Peyer's patch (tissue), 4 donors: ENCODE measurements around the gene NIP7. TPM values are rescaled to one million over a fixed set of nuclear protein-coding genes. Genes with fewer than 3 reads are reported as not detected.

ENCODE experiments used
- DNase-seq, 3 donors: peaks; one replicate each; pipeline ENCODE4 v3.0.0-alpha.2; 2017 to 2019
- H3K27ac ChIP-seq, 4 donors: fragments of 200-600 bp; sonication (generic); one replicate each; pipeline ENCODE4 v1.5.1; 2016 to 2019
- H3K27me3 ChIP-seq, 2 donors: fragments of 200-600 bp; sonication (generic); one replicate each; pipeline ENCODE4 v1.5.1; 2019
- H3K36me3 ChIP-seq, 3 donors: fragments of 200-600 bp; sonication (generic); one replicate each; pipeline ENCODE4 v1.5.1; 2016 to 2019
- H3K4me1 ChIP-seq, 4 donors: fragments of 200-600 bp; sonication (generic); one replicate each; pipeline ENCODE4 v1.5.1; 2016 to 2019
- H3K4me3 ChIP-seq, 4 donors: fragments of 200-600 bp; sonication (generic); 1 replicate in 3 of 4; 2 replicates in 1 of 4; pipeline ENCODE4 v1.5.1; 2016 to 2019; ENCODE audit warnings: mild to moderate bottlenecking in 1 of 4
- H3K9me3 ChIP-seq, 4 donors: fragments of 200-600 bp; sonication (generic); one replicate each; pipeline ENCODE4 v1.5.1; 2016 to 2019; ENCODE audit warnings: mild to moderate bottlenecking in 1 of 4
- POLR2A ChIP-seq, 2 donors: fragments of 450-650 bp; IDR thresholded peaks; one replicate each; pipeline ENCODE4 v1.5.1; 2017; ENCODE audit warnings: antibody characterized with exemption in 2 of 2, mild to moderate bottlenecking in 2 of 2, moderate library complexity in 2 of 2
- total RNA-seq, 4 donors: library from RNA; depleted of rRNA; stranded (reverse); fragments of >200 nt; gene quantifications; one replicate each; pipeline ENCODE4 v1.1.0, GENCODE V29; 2016
- TF ChIP-seq, protein P1 (sequence below), 6 experiments: fragments of 450-650 bp in 4 of 6; fragments of 200-600 bp in 2 of 6; sonication (generic) in 1 of 6; IDR thresholded peaks; one replicate each; pipeline ENCODE4 v1.5.1; 2017 to 2019; ENCODE audit warnings: antibody characterized with exemption in 6 of 6, mild to moderate bottlenecking in 3 of 6, moderate library complexity in 1 of 6

NIP7 gene
- total RNA-seq, 4 donors from 2014 or later: 6.9 to 20.6 (median 10.5) TPM

GRCh38 chr16:69319826-69320739 lies 19.5 kb upstream of the NIP7 start:
- Histone ChIP-seq H3K27me3 (no peaks in the 10 kb centered on the region), H3K4me1 (peaks cover 0 to 6% (median 0%) of the 10 kb centered on the region in 4 donors), H3K4me3 (no peak overlapping the region), H3K27ac (no peak overlapping the region), H3K9me3 (no peaks in the 10 kb centered on the region), H3K36me3 (peaks cover 0 to 99% (median 2%) of the 10 kb centered on the region in 3 donors)
- DNase-seq: peak in 1 of 3 donors; percentile 43
- TF ChIP-seq POLR2A (IDR thresholded peaks at IDR 0.05): no peak
- TF ChIP-seq, protein P1, sequence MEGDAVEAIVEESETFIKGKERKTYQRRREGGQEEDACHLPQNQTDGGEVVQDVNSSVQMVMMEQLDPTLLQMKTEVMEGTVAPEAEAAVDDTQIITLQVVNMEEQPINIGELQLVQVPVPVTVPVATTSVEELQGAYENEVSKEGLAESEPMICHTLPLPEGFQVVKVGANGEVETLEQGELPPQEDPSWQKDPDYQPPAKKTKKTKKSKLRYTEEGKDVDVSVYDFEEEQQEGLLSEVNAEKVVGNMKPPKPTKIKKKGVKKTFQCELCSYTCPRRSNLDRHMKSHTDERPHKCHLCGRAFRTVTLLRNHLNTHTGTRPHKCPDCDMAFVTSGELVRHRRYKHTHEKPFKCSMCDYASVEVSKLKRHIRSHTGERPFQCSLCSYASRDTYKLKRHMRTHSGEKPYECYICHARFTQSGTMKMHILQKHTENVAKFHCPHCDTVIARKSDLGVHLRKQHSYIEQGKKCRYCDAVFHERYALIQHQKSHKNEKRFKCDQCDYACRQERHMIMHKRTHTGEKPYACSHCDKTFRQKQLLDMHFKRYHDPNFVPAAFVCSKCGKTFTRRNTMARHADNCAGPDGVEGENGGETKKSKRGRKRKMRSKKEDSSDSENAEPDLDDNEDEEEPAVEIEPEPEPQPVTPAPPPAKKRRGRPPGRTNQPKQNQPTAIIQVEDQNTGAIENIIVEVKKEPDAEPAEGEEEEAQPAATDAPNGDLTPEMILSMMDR (IDR thresholded peaks at IDR 0.05): no peak

GRCh38 chr16:69320740-69321073 lies 18.9 kb upstream of the NIP7 start:
- no peaks in the 10 kb centered on the region for H3K9me3 ChIP-seq
- TF ChIP-seq, protein P1 (IDR thresholded peaks at IDR 0.05): no peak
- no peak for TF ChIP-seq POLR2A (IDR thresholded peaks at IDR 0.05)
- H3K4me1 ChIP-seq: peaks cover 0 to 9% (median 0%) of the 10 kb centered on the region in 4 donors
- H3K4me3 ChIP-seq: no peak overlapping the region
- no peak overlapping the region for H3K27ac ChIP-seq
- peaks cover 0 to 98% (median 2%) of the 10 kb centered on the region in 3 donors for H3K36me3 ChIP-seq
- no peaks in the 10 kb centered on the region for H3K27me3 ChIP-seq
- DNase-seq: peak in 1 of 3 donors; percentile 41

DNA sequence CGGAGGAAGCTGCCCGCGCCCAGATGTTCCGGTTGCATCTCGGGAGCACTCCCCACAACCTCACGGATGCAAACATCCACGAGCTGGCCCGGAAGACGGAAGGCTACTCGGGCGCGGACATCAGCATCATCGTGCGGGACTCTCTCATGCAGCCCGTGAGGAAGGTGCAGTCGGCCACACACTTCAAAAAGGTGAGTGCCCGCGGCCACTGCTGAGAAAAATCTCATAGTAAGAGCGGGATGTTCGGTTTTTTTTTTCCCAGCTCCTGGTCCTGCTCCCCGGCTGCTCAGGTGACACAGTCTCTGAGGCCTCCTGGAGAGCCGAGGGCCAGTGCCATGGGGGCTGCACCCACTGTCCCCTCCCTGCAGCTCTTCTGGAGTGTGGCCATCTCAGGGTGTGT lies 18.5 kb upstream of the NIP7 start:
- Histone ChIP-seq H3K27ac (no peak overlapping the region), H3K9me3 (no peaks in the 10 kb centered on the region), H3K27me3 (no peaks in the 10 kb centered on the region), H3K36me3 (peaks cover 0 to 94% (median 2%) of the 10 kb centered on the region in 3 donors), H3K4me3 (no peak overlapping the region), H3K4me1 (peaks cover 0 to 13% (median 0%) of the 10 kb centered on the region in 4 donors)
- peak in 1 of 3 donors; percentile 43 for DNase-seq
- TF ChIP-seq, protein P1 (IDR thresholded peaks at IDR 0.05): no peak
- no peak for TF ChIP-seq POLR2A (IDR thresholded peaks at IDR 0.05)

- no peak for TF ChIP-seq POLR2A (IDR thresholded peaks at IDR 0.05)
- TF ChIP-seq, protein P1 (IDR thresholded peaks at IDR 0.05): no peak
- no peaks in the 10 kb centered on the region for H3K27me3 ChIP-seq
- no peaks in the 10 kb centered on the region for H3K9me3 ChIP-seq
- peak in 1 of 3 donors; percentile 42 for DNase-seq
- H3K4me3 ChIP-seq: no peak overlapping the region
- peaks cover 0 to 81% (median 2%) of the 10 kb centered on the region in 3 donors for H3K36me3 ChIP-seq
- H3K4me1 ChIP-seq: peaks cover 0 to 26% (median 0%) of the 10 kb centered on the region in 4 donors
- no peak overlapping the region for H3K27ac ChIP-seq
Measured at GRCh38 chr16:69322343-69322742, 17.2 kb upstream of the NIP7 start.

- no peaks in the 10 kb centered on the region for H3K9me3 ChIP-seq
- H3K4me1 ChIP-seq: peaks cover 0 to 36% (median 3%) of the 10 kb centered on the region in 4 donors
- no peaks in the 10 kb centered on the region for H3K27me3 ChIP-seq
- no peak overlapping the region for H3K27ac ChIP-seq
- peaks cover 0 to 71% (median 2%) of the 10 kb centered on the region in 3 donors for H3K36me3 ChIP-seq
- DNase-seq: no peak
- H3K4me3 ChIP-seq: no peak overlapping the region
- no peak for TF ChIP-seq POLR2A (IDR thresholded peaks at IDR 0.05)
- TF ChIP-seq, protein P1 (IDR thresholded peaks at IDR 0.05): no peak
Measured at GRCh38 chr16:69323415-69323814, 16.2 kb upstream of the NIP7 start.
